Rectal smooth muscle tissue (tissue), 1 donor: ENCODE results near the gene DDHD1.

ENCODE experiments used
- H3K27ac ChIP-seq: one replicate; pipeline ENCODE4 v1.7.0; 2013; ENCODE audit warnings: low read depth, low read length, inconsistent platforms
- H3K27me3 ChIP-seq: one replicate; pipeline ENCODE4 v1.7.0; 2013; ENCODE audit warnings: low read length; ENCODE audit not compliant: control insufficient read depth, insufficient read depth
- H3K36me3 ChIP-seq: one replicate; pipeline ENCODE4 v1.7.0; 2013; ENCODE audit warnings: low read length; ENCODE audit not compliant: control insufficient read depth, insufficient read depth
- H3K4me1 ChIP-seq: one replicate; pipeline ENCODE4 v1.7.0; 2013; ENCODE audit warnings: low read length; ENCODE audit not compliant: control insufficient read depth, insufficient read depth
- H3K4me3 ChIP-seq: one replicate; pipeline ENCODE4 v1.7.0; 2013; ENCODE audit warnings: low read length
- H3K9ac ChIP-seq: one replicate; pipeline ENCODE4 v1.7.0; 2013; ENCODE audit warnings: low read length

Gene DDHD1

DNA sequence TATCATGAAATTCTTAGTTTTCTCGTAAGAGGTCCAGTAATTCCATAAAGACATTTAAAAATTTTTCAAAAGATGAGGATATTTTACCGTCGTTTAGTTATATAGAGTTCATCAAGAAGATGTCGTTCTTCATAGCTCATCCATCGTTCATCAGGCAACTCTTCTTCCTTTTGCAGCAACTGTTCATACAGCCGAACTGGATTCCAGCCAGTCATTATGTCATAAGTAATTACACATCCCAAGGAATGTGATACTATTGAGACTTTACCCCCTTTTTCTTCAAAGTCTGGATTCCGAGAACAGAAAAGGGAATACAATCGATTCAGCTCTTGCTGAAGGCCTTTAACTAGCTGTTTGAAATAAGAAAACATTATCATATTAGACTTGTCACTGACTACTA, 90.3 kb downstream of the DDHD1 start:
- H3K4me3 ChIP-seq = no peak overlapping the region
- no peaks in the 10 kb centered on the region for H3K36me3 ChIP-seq
- no peaks in the 10 kb centered on the region for H3K4me1 ChIP-seq

DNA sequence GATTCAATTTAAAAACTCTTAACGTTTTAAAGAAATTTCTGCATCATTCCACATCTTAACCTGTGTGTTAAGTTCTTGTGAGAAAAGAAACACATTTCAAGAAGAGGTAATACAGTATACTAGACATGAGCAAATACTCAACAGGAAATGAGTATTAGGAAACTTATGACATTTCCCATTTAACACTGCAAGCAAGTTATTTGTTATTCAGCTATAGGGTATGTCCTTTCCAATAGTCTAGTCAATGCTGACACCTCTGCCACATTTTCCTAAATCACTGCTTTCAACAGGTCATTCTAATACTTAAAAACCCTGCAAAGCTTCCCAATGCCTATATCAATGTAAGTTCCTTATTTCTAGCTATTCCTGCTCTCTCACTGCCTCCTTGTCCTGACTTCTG, 93.1 kb downstream of the DDHD1 start:
- H3K36me3 ChIP-seq = no peaks in the 10 kb centered on the region
- H3K27ac ChIP-seq = no peak overlapping the region
- H3K4me1 ChIP-seq = no peaks in the 10 kb centered on the region
- no peak overlapping the region for H3K9ac ChIP-seq
- H3K4me3 ChIP-seq = no peak overlapping the region
- no peaks in the 10 kb centered on the region for H3K27me3 ChIP-seq

More for the DNA sequence above, 90.3 kb downstream of the DDHD1 start:
- Histone ChIP-seq H3K27me3 (no peaks in the 10 kb centered on the region), H3K27ac (no peak overlapping the region), H3K9ac (no peak overlapping the region)

DNA sequence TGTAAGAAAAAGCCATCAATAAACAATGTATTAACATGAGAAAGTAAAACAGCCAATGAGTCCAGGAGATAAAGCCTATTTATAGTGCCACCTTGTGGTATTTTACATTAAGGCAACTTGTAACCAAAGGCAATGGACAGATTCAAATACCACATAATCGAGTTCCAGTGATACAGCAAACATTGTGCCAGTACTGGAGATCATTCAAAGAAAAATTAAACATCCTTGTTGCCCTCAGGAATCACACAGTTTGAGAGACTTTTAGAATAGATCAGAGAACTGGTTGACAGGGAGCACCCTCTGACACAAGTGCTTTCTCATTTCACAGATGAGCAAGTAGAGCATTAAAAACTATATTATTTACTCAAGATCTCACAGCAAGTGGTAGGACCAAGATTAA, 98.1 kb downstream of the DDHD1 start:
- no peaks in the 10 kb centered on the region for H3K36me3 ChIP-seq
- H3K27ac ChIP-seq = no peak overlapping the region
- no peak overlapping the region for H3K9ac ChIP-seq
- H3K27me3 ChIP-seq = no peaks in the 10 kb centered on the region
- H3K4me3 ChIP-seq = no peak overlapping the region
- no peaks in the 10 kb centered on the region for H3K4me1 ChIP-seq

DNA sequence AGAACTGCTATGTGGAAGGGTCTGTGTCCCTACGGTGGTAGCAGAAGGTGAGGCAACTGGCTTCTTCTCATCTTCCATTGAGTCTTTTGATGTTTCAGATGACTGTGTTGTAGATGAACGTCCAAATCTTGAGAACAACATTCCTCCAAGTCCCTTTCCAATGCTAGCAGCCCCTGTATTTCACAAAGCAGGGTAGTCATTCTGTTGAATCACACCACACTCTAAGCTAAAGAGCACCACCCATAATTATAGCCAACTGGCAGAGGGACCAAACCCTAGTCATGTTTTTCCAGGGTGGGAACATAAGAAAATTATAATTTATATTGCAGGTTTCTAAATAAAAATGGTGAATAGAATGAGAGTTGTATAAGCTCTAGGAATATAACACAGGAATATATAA, 98.7 kb downstream of the DDHD1 start:
- H3K27ac ChIP-seq = no peak overlapping the region
- no peak overlapping the region for H3K9ac ChIP-seq
- no peak overlapping the region for H3K4me3 ChIP-seq
- no peaks in the 10 kb centered on the region for H3K27me3 ChIP-seq
- H3K4me1 ChIP-seq = no peaks in the 10 kb centered on the region
- no peaks in the 10 kb centered on the region for H3K36me3 ChIP-seq

DNA sequence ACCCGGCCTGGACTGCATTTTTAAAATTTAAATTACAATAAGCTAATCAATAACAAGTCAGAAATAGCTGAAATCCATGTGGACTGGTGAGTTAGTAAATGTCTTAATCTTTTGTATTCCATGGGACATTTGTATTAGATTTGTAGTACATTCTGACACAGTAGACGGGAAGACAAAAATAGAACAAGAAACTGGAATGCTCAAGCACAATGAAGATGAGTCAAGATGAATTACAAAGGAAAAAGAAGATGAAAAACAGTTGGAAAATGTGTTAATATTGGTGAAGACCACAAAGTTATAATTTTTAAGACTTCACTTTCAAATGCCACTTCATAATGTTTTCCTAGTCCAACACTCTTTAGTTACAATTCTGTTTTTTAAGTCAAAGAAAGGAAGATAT, 104.5 kb downstream of the DDHD1 start:
- no peak overlapping the region for H3K27ac ChIP-seq

DNA sequence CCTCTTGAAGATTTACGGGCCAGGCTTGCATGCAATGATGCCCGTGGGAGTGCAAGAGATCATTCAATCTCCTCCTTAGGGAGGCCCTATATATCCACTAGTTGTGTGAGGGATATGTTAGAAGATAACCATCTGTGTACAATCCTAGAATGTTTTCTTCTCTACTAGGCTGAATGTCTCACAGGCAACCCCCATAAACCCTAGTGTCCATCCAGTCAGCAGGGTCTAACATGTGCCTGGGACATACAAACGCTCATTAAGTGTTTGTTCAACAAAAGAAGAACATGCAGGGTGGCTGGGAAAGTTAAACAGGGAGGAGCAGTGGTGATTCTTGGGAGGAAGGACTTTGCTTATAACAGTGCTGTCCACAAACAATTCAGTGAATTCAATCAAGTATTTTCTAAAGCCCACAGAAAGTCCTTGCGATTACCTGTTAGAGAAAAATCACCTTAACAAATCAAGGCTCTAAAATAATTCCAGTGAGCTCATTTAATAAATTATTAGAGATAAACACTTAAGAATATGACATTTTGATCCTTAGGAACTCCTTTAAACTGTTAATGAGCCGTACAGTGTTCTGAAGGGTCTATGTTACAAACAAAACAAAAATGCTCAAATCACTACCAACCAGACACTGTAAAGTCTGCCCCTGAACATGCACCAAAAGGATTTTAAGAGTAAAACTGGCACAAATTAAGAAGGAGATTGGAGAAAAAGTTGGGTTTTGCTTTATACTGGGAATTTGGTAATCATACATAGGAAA, 105.6 kb downstream of the DDHD1 start:
- H3K4me1 ChIP-seq = no peaks in the 10 kb centered on the region
- no peak overlapping the region for H3K27ac ChIP-seq
- H3K4me3 ChIP-seq = no peak overlapping the region
- H3K36me3 ChIP-seq = no peaks in the 10 kb centered on the region
- H3K9ac ChIP-seq = no peak overlapping the region
- no peaks in the 10 kb centered on the region for H3K27me3 ChIP-seq

More for the DNA sequence above, 104.5 kb downstream of the DDHD1 start:
- Histone ChIP-seq H3K36me3 (no peaks in the 10 kb centered on the region), H3K27me3 (no peaks in the 10 kb centered on the region), H3K4me3 (no peak overlapping the region), H3K4me1 (no peaks in the 10 kb centered on the region), H3K9ac (no peak overlapping the region)

DNA sequence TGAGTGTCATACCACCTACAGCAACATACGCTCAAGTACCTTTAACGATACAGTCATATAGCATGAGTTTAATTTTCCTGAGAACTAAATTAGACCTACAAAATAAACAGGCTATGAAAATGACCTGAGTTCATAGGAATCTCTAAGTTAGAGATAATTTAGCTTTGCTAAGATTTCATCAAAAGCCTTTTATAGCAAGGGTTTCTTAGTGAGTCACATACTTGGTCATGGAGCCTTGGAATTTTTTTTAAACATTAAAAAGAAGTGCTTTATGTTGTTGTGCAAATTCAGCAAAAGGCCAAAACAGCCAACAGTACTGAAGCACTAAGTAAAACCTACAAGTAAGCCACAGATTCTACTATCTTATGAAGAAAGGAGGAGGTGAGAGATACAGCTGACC, 108.6 kb downstream of the DDHD1 start:
- Histone ChIP-seq H3K4me1 (no peaks in the 10 kb centered on the region), H3K27ac (no peak overlapping the region), H3K4me3 (no peak overlapping the region), H3K27me3 (no peaks in the 10 kb centered on the region), H3K36me3 (no peaks in the 10 kb centered on the region), H3K9ac (no peak overlapping the region)

DNA sequence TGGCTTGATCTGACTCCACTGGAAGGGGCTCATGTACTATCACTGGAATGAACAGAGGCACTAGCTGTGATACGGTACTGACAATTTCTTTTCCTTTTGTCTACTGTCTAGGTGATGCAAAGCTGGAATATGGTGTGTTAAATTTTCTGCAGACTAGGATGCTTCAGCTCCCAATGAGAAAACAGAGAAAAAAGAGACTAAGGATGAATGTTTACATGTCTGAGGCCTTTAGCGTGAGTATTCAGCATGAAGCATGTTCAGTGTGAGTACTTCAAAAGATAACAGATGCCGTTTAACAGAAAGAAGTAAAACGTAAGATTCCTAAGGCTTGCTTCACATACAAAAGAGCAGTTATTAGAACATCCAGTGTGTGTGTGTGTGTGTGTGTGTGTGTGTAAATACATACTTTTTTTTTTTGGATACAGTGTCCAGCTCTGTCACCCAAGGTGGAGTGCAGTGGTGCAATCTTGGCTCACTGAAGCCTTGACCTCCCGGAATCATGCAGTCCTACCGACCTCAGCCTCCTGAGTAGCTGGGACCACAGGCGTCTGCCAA, 110.0 kb downstream of the DDHD1 start:
- Histone ChIP-seq H3K27me3 (no peaks in the 10 kb centered on the region), H3K27ac (peak overlapping the region; percentile 33), H3K4me1 (no peaks in the 10 kb centered on the region), H3K4me3 (no peak overlapping the region), H3K9ac (no peak overlapping the region), H3K36me3 (no peaks in the 10 kb centered on the region)

DNA sequence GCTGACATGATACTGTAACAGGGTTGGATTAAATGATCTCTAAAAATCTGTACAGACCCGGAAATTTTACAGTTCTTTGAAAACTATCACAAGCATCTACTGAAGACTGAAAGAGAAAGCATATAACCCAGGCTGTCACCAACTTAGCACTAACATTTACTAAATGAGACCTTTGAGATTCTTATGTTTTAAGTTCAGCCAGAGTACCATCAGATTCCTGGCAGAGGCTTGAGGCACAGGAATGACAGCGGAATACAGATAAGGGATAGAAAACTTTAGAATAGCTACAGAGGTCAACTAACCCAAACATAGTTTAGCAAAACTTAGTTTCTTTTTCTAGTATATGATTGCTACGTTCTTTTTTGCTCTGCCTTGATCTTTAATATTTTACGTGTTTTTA, 110.6 kb downstream of the DDHD1 start:
- Histone ChIP-seq H3K27me3 (no peaks in the 10 kb centered on the region), H3K4me1 (no peaks in the 10 kb centered on the region), H3K9ac (no peak overlapping the region), H3K27ac (peak overlapping the region; percentile 33), H3K4me3 (no peak overlapping the region), H3K36me3 (no peaks in the 10 kb centered on the region)

DNA sequence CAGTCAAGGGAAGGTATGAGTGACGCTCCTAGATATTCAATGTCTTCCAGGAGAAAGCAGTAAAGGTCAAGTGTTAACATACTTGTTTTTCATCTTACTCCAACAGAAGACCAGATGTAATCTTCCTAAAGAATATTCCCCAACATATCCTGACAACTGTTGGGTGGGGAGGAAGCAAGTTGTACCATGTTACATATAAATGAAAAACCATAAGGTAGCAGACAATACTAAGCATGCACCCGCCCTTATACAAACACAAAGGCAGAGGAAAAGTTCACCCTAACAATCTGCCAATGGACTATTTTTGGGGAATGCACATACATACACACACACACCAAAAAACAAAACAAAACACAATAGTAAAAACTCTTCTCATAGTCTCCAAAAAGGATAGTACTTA, 112.1 kb downstream of the DDHD1 start:
- Histone ChIP-seq H3K9ac (no peak overlapping the region), H3K27me3 (no peaks in the 10 kb centered on the region), H3K27ac (no peak overlapping the region), H3K36me3 (no peaks in the 10 kb centered on the region), H3K4me1 (peaks cover under 1% of the 10 kb centered on the region), H3K4me3 (no peak overlapping the region)

DNA sequence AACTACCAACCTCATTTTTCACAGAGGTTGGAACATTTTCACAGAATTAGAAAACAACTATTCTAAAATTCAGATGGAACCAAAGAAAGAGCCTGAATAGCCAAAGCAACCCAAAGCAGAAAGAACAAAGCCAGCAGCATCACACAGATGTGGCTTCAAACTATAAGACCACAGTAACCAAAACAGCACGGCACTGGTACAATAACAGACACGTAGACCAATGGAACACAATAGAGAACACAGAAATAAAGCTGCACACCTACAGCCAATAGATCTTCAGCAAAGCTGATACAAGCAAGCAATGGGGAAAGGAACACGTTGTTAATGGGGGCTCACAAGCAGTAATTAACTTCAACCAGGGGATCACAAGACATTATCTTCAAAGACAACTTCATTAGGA, 114.5 kb downstream of the DDHD1 start:
- Histone ChIP-seq H3K4me3 (no peak overlapping the region), H3K27me3 (no peaks in the 10 kb centered on the region), H3K4me1 (peaks cover 7% of the 10 kb centered on the region), H3K36me3 (no peaks in the 10 kb centered on the region), H3K9ac (no peak overlapping the region), H3K27ac (no peak overlapping the region)

DNA sequence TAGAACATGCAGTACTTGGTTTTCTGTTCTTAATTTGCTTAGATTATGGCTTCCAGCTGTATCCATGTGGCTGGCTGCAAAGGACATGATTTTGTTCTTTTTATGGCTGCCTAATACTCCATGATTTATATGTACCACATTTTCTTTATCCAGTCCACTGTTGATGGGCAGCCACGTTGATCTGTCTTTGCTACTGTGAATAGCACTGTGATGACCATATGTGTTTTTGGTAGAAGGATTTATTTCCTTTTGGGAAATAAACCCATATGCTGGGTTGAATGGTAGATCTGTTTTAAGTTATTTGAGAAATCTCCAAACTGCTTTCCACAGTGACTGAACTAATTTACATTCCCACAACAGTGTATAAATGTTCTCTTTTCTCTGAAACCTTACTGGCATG, 116.1 kb downstream of the DDHD1 start:
- Histone ChIP-seq H3K9ac (no peak overlapping the region), H3K4me1 (peaks cover 10% of the 10 kb centered on the region), H3K4me3 (no peak overlapping the region), H3K27ac (no peak overlapping the region), H3K36me3 (no peaks in the 10 kb centered on the region), H3K27me3 (no peaks in the 10 kb centered on the region)
